Measurements from ENCODE around the gene ZNF579. TPM values are rescaled to one million over a fixed set of nuclear protein-coding genes. Genes with fewer than 3 reads are reported as not detected.

ZNF579 gene
- total RNA-seq, 1 experiment from 2014 or later = 19.9 TPM

GRCh38 chr19:55596304-55596703 lies 15.7 kb upstream of the ZNF579 start:
- H3K79me1 ChIP-seq (ENCODE audit: insufficient read depth, low read depth, low read length, poor library complexity, severe bottlenecking) = no peaks in the 10 kb centered on the region
- no peak overlapping the region for H2BK15ac ChIP-seq (ENCODE audit: low read depth, low read length)
- H3K4ac ChIP-seq (ENCODE audit: low read depth, low read length) = no peak overlapping the region
- no peak overlapping the region for H3K14ac ChIP-seq (ENCODE audit: insufficient read depth, low read length)
- no peak overlapping the region for H3K18ac ChIP-seq (ENCODE audit: insufficient read length, low read depth, low read length)
- peaks cover 2% of the 10 kb centered on the region for H3K4me1 ChIP-seq (ENCODE audit: insufficient read depth, low read length)
- H3K23ac ChIP-seq (ENCODE audit: insufficient read length, low read depth, low read length) = no peak overlapping the region
- H3K23me2 ChIP-seq (ENCODE audit: insufficient read length, low read depth, low read length, poor library complexity, severe bottlenecking) = no peaks in the 10 kb centered on the region
- no peak overlapping the region for H2BK12ac ChIP-seq (ENCODE audit: insufficient read length, low read depth, low read length)
- H3K9me3 ChIP-seq (ENCODE audit: control insufficient read depth, low read depth, low read length) = no peaks in the 10 kb centered on the region
- WGBS (ENCODE audit: extremely low coverage, insufficient read length, low lambda C conversion rate) = no CpG with 5 or more reads among the region's 3 CpGs
- H4K5ac ChIP-seq (ENCODE audit: insufficient read length, low read depth, low read length) = no peak overlapping the region
- H3K4me3 Mint-ChIP-seq = no peak overlapping the region; a peak in 1 of 5 replicates
- H3K9ac ChIP-seq (ENCODE audit: extremely low read depth, insufficient read length, low read length) = no peak overlapping the region
- H3K4me1 Mint-ChIP-seq = peaks cover 20 to 31% of the 10 kb centered on the region in 2 experiments
- H3T11ph ChIP-seq (ENCODE audit: low read length) = no peak overlapping the region
- peaks cover 0 to 2% of the 10 kb centered on the region in 2 experiments; a peak in 1 of 5 replicates for H3K9me3 Mint-ChIP-seq
- DNase-seq = no peak
- H3K56ac ChIP-seq (ENCODE audit: insufficient read length, low read depth, low read length) = no peak overlapping the region
- no peak overlapping the region for H2BK120ac ChIP-seq (ENCODE audit: low read depth, low read length, poor library complexity, severe bottlenecking)
- no peak overlapping the region for H3K27ac ChIP-seq (ENCODE audit: insufficient read length, low read depth, low read length)
- no peak overlapping the region for H2BK5ac ChIP-seq (ENCODE audit: insufficient read length, low read length)
- no peak overlapping the region for H4K8ac ChIP-seq (replicated peaks; ENCODE audit: insufficient read length, low read depth, low read length)
- no peak for TF ChIP-seq CTCF (conservative IDR thresholded peaks at IDR 0.05)
- no peak overlapping the region for H4K91ac ChIP-seq (ENCODE audit: insufficient read length, low read depth, low read length)
- H3K79me2 ChIP-seq (ENCODE audit: insufficient read depth, low read length) = no peaks in the 10 kb centered on the region
- peaks cover 2% of the 10 kb centered on the region for H4K20me1 ChIP-seq (ENCODE audit: control insufficient read depth, insufficient read depth, insufficient read length)
- H3K27me3 Mint-ChIP-seq (ENCODE audit: low read depth) = no peaks in the 10 kb centered on the region
- H2AK5ac ChIP-seq (ENCODE audit: insufficient read length, low read length) = no peak overlapping the region
- H2BK20ac ChIP-seq (ENCODE audit: low read depth, low read length, poor library complexity, severe bottlenecking) = no peak overlapping the region
- no peak overlapping the region; a peak in 1 of 7 replicates for H3K27ac Mint-ChIP-seq
- H3K27me3 ChIP-seq (ENCODE audit: insufficient read depth, low read length) = no peaks in the 10 kb centered on the region
- H2AFZ ChIP-seq (ENCODE audit: low read length) = no peak overlapping the region
- no peak overlapping the region for H3K4me2 ChIP-seq (ENCODE audit: insufficient read depth, insufficient read length, low read length)
- peaks cover 28 to 36% (median 32%) of the 10 kb centered on the region in 3 experiments; a peak in 6 of 7 replicates for H3K36me3 Mint-ChIP-seq (ENCODE audit: insufficient read depth in 1 of 3, low read depth in 3 of 3)

All from H9 (cell line).